Measurements from ENCODE around the gene POU4F2. TPM values are rescaled to one million over a fixed set of nuclear protein-coding genes. Genes with fewer than 3 reads are reported as not detected.

POU4F2 gene
- total RNA-seq, 1 experiment from 2014 or later: not detected

DNA sequence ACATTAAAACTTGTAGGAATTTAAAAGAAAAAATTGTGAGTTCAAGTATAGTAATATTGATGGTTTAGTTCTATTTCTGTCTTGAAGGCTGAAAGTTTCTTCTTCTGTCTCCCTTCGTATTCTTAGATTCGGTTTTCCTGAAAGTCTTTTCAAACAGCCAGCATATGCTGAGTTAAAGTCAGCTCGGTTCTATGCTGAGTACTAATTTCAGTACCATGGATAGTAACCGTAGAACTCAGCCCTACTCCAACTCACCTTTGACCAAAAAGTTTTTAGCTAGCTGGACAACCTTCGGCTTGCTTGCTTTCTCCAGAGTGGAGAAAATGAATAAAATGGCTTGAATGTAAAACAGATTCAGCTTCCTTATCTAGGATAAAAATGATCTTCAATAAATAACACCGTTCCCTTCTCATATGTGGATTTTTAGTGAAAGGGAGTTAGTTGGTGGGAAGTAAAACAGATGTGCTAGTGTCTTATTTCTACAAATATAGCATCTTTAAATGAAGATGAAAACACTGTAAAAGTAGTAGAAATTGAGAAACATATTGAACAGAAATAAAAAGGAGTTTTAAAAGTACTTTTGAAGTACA lies 5.2 kb downstream of the POU4F2 start:
- no peaks in the 10 kb centered on the region for H4K20me1 ChIP-seq (ENCODE audit: insufficient read depth)
- H3K9me2 ChIP-seq (ENCODE audit: insufficient read depth): no peaks in the 10 kb centered on the region; the same call in 1 of the 2 replicates
- no peak overlapping the region for H3K4me2 ChIP-seq (ENCODE audit: low read length)
- TF ChIP-seq EZH2phosphoT487 (IDR thresholded peaks at IDR 0.05; ENCODE audit: borderline replicate concordance) (no peak), REST (IDR thresholded peaks at IDR 0.05; ENCODE audit: low read depth) (peak; percentile 86), ELF1 (IDR thresholded peaks at IDR 0.05; ENCODE audit: borderline replicate concordance, low read depth) (no peak)
- H3K4me3 ChIP-seq (replicated peaks in 1 of 2; ENCODE audit: low read depth in 1 of 2, low read length in 2 of 2): no peak overlapping the region
- ChIA-PET RAD21 (ENCODE audit: low non-redundant PET in 1 of 2, low total read pairs in 2 of 2, uncharacterized antibody in 2 of 2, unreplicated experiment in 2 of 2) (no interaction called here), CTCF (no interaction called here), POLR2A (no interaction called here)
- H3K36me3 ChIP-seq (ENCODE audit: control insufficient read depth in 1 of 2, insufficient read depth in 2 of 2, low read length in 2 of 2): no peaks in the 10 kb centered on the region
- H3K27me3 ChIP-seq (ENCODE audit: insufficient read depth, low read length): peaks cover 8% of the 10 kb centered on the region
- no peak overlapping the region for H2AFZ ChIP-seq (ENCODE audit: low read depth, low read length, poor library complexity, severe bottlenecking)
- ATAC-seq (no peak; the same call in 1 of the 2 replicates), DNase-seq (ENCODE audit: low read depth, low spot score) (no peak)
- BruUV-seq (replicated peaks): no TSS peak
- H3K9me3 ChIP-seq (ENCODE audit: control insufficient read depth in 1 of 2, insufficient read depth in 1 of 2, low read depth in 1 of 2, low read length in 2 of 2): no peaks in the 10 kb centered on the region
- H3K27ac ChIP-seq (ENCODE audit: low read depth, low read length): no peak overlapping the region
- intact Hi-C loops (cut with micrococcal nuclease): no loop called here
- H3K4me1 ChIP-seq (ENCODE audit: control insufficient read depth in 1 of 2, insufficient read depth in 2 of 2, low read length in 2 of 2): no peaks in the 10 kb centered on the region
- no peaks in the 10 kb centered on the region for H3K79me2 ChIP-seq (ENCODE audit: insufficient read depth, low read length)
- H3K9ac ChIP-seq (ENCODE audit: low read length): no peak overlapping the region

- Histone ChIP-seq H3K9me2 (ENCODE audit: insufficient read depth) (no peaks in the 10 kb centered on the region; the same call in 1 of the 2 replicates), H3K4me2 (ENCODE audit: low read length) (no peak overlapping the region), H3K9ac (ENCODE audit: low read length) (no peak overlapping the region), H3K4me3 (replicated peaks in 1 of 2; ENCODE audit: low read depth in 1 of 2, low read length in 2 of 2) (no peak overlapping the region), H3K9me3 (ENCODE audit: control insufficient read depth in 1 of 2, insufficient read depth in 1 of 2, low read depth in 1 of 2, low read length in 2 of 2) (no peaks in the 10 kb centered on the region), H3K4me1 (ENCODE audit: control insufficient read depth in 1 of 2, insufficient read depth in 2 of 2, low read length in 2 of 2) (no peaks in the 10 kb centered on the region), H4K20me1 (ENCODE audit: insufficient read depth) (no peaks in the 10 kb centered on the region), H3K27ac (ENCODE audit: low read depth, low read length) (no peak overlapping the region), H2AFZ (ENCODE audit: low read depth, low read length, poor library complexity, severe bottlenecking) (no peak overlapping the region), H3K36me3 (ENCODE audit: control insufficient read depth in 1 of 2, insufficient read depth in 2 of 2, low read length in 2 of 2) (no peaks in the 10 kb centered on the region), H3K27me3 (ENCODE audit: insufficient read depth, low read length) (peaks cover 24% of the 10 kb centered on the region), H3K79me2 (ENCODE audit: insufficient read depth, low read length) (no peaks in the 10 kb centered on the region)
- ATAC-seq (no peak), DNase-seq (ENCODE audit: low read depth, low spot score) (no peak)
- intact Hi-C loops (cut with micrococcal nuclease): no loop called here
- POLR2A ChIA-PET: no interaction called here
- TF ChIP-seq, protein P1, sequence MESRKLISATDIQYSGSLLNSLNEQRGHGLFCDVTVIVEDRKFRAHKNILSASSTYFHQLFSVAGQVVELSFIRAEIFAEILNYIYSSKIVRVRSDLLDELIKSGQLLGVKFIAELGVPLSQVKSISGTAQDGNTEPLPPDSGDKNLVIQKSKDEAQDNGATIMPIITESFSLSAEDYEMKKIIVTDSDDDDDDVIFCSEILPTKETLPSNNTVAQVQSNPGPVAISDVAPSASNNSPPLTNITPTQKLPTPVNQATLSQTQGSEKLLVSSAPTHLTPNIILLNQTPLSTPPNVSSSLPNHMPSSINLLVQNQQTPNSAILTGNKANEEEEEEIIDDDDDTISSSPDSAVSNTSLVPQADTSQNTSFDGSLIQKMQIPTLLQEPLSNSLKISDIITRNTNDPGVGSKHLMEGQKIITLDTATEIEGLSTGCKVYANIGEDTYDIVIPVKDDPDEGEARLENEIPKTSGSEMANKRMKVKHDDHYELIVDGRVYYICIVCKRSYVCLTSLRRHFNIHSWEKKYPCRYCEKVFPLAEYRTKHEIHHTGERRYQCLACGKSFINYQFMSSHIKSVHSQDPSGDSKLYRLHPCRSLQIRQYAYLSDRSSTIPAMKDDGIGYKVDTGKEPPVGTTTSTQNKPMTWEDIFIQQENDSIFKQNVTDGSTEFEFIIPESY (IDR thresholded peaks at IDR 0.05; ENCODE audit: extremely low read depth, insufficient replicate concordance, low read length): no peak
- TF ChIP-seq SRF (IDR thresholded peaks at IDR 0.05; ENCODE audit: low read depth) (no peak), RAD21 (IDR thresholded peaks at IDR 0.05; ENCODE audit: low read depth) (no peak), MAX (IDR thresholded peaks at IDR 0.05) (no peak), POLR2A (IDR thresholded peaks at IDR 0.05; ENCODE audit: borderline replicate concordance, extremely low read depth, insufficient read depth, insufficient read length) (no peak)
- RAD21 ChIA-PET (ENCODE audit: low non-redundant PET in 1 of 2, low total read pairs in 2 of 2, uncharacterized antibody in 2 of 2, unreplicated experiment in 2 of 2): no interaction called here
- no TSS peak for BruUV-seq (replicated peaks)
- CTCF ChIA-PET: no interaction called here
Measured at GRCh38 chr4:146645921-146646320, 7.2 kb downstream of the POU4F2 start.

Measured in HCT116 (cell line).